Liver (tissue), 3 donors: ENCODE measurements around the gene ANGPTL7.

Source experiments
- GABPA ChIP-seq, 2 donors: IDR thresholded peaks in 1 of 2; conservative IDR thresholded peaks in 1 of 2; 2 replicates each; pipeline ENCODE4 v1.6.1; 2016; ENCODE audit warnings: antibody characterized with exemption in 2 of 2, mild to moderate bottlenecking in 1 of 2, moderate library complexity in 1 of 2
- RXRA ChIP-seq, 2 donors: IDR thresholded peaks; 2 replicates each; pipeline ENCODE4 v1.6.1; 2017 to 2018; ENCODE audit warnings: antibody characterized with exemption in 2 of 2, mild to moderate bottlenecking in 1 of 2
- SP1 ChIP-seq: IDR thresholded peaks from 2 replicates; pipeline ENCODE4 v1.6.1; 2018; ENCODE audit warnings: antibody characterized with exemption, mild to moderate bottlenecking
- TAF1 ChIP-seq: conservative IDR thresholded peaks from 2 replicates; pipeline ENCODE4 v1.6.1; 2016; ENCODE audit warnings: antibody characterized with exemption, mild to moderate bottlenecking
- TF ChIP-seq, protein P1 (sequence below): fragments of 150-350 bp; IDR thresholded peaks from 2 replicates; pipeline ENCODE4 v1.5.1; 2017; ENCODE audit warnings: improper control_type of control experiment, low read depth, low read length; ENCODE audit not compliant: missing input control
- TF ChIP-seq, protein P2 (sequence below): IDR thresholded peaks from 2 replicates; pipeline ENCODE4 v1.6.1; 2016; ENCODE audit warnings: antibody characterized with exemption
- TF ChIP-seq, protein P3 (sequence below): IDR thresholded peaks from 2 replicates; pipeline ENCODE4 v1.6.1; 2016; ENCODE audit warnings: antibody characterized with exemption
- TF ChIP-seq, protein P4 (sequence below): IDR thresholded peaks from 2 replicates; pipeline ENCODE4 v1.6.1; 2016; ENCODE audit warnings: antibody characterized with exemption, mild to moderate bottlenecking
- donor health status: healthy.
- donor health status: healthy.

DNA sequence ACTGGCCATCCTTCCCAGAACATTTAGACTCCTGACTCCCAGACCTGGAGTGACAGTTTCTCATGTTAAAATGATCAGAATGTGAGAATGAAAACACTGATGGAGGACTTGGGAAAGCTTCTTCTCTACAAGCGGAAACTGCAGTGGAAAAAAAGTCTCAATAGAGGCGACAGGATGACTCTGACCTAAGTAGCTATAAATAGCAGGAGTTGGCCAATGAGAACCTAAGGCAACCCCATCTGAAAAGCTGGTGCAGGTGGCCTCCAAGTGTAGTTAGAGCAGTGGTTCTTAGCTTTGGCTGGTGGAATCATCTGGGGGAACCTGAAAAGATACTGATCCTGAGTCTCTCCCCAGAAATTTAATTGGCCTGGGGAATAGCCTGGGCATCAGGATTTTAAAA is 45.2 kb upstream of the ANGPTL7 start:
- TF ChIP-seq RXRA (IDR thresholded peaks at IDR 0.05) = no peak
- TF ChIP-seq, protein P1, sequence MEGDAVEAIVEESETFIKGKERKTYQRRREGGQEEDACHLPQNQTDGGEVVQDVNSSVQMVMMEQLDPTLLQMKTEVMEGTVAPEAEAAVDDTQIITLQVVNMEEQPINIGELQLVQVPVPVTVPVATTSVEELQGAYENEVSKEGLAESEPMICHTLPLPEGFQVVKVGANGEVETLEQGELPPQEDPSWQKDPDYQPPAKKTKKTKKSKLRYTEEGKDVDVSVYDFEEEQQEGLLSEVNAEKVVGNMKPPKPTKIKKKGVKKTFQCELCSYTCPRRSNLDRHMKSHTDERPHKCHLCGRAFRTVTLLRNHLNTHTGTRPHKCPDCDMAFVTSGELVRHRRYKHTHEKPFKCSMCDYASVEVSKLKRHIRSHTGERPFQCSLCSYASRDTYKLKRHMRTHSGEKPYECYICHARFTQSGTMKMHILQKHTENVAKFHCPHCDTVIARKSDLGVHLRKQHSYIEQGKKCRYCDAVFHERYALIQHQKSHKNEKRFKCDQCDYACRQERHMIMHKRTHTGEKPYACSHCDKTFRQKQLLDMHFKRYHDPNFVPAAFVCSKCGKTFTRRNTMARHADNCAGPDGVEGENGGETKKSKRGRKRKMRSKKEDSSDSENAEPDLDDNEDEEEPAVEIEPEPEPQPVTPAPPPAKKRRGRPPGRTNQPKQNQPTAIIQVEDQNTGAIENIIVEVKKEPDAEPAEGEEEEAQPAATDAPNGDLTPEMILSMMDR = no peak
- TF ChIP-seq, protein P2, sequence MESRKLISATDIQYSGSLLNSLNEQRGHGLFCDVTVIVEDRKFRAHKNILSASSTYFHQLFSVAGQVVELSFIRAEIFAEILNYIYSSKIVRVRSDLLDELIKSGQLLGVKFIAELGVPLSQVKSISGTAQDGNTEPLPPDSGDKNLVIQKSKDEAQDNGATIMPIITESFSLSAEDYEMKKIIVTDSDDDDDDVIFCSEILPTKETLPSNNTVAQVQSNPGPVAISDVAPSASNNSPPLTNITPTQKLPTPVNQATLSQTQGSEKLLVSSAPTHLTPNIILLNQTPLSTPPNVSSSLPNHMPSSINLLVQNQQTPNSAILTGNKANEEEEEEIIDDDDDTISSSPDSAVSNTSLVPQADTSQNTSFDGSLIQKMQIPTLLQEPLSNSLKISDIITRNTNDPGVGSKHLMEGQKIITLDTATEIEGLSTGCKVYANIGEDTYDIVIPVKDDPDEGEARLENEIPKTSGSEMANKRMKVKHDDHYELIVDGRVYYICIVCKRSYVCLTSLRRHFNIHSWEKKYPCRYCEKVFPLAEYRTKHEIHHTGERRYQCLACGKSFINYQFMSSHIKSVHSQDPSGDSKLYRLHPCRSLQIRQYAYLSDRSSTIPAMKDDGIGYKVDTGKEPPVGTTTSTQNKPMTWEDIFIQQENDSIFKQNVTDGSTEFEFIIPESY = no peak
- TF ChIP-seq, protein P3, sequence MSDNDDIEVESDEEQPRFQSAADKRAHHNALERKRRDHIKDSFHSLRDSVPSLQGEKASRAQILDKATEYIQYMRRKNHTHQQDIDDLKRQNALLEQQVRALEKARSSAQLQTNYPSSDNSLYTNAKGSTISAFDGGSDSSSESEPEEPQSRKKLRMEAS = no peak
- no peak for TF ChIP-seq TAF1
- TF ChIP-seq, protein P4, sequence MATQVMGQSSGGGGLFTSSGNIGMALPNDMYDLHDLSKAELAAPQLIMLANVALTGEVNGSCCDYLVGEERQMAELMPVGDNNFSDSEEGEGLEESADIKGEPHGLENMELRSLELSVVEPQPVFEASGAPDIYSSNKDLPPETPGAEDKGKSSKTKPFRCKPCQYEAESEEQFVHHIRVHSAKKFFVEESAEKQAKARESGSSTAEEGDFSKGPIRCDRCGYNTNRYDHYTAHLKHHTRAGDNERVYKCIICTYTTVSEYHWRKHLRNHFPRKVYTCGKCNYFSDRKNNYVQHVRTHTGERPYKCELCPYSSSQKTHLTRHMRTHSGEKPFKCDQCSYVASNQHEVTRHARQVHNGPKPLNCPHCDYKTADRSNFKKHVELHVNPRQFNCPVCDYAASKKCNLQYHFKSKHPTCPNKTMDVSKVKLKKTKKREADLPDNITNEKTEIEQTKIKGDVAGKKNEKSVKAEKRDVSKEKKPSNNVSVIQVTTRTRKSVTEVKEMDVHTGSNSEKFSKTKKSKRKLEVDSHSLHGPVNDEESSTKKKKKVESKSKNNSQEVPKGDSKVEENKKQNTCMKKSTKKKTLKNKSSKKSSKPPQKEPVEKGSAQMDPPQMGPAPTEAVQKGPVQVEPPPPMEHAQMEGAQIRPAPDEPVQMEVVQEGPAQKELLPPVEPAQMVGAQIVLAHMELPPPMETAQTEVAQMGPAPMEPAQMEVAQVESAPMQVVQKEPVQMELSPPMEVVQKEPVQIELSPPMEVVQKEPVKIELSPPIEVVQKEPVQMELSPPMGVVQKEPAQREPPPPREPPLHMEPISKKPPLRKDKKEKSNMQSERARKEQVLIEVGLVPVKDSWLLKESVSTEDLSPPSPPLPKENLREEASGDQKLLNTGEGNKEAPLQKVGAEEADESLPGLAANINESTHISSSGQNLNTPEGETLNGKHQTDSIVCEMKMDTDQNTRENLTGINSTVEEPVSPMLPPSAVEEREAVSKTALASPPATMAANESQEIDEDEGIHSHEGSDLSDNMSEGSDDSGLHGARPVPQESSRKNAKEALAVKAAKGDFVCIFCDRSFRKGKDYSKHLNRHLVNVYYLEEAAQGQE = no peak
- TF ChIP-seq SP1 = no peak
- TF ChIP-seq GABPA (IDR thresholded peaks at IDR 0.05 in 1 of 2, conservative IDR thresholded peaks at IDR 0.05 in 1 of 2) = no peak
